Stimulated activated CD4-positive, alpha-beta T cell treated with anti-CD3 and anti-CD28 coated beads, TNF-alpha, amount 100 ng/mL, for 4 hours (primary cell): ENCODE results near the gene PEX11G.

Experiments
- DNase-seq, 3 experiments: peaks; one replicate each; pipeline ENCODE4 v3.0.0-alpha.2; 2020; ENCODE audit warnings: low read depth in 3 of 3

PEX11G gene

GRCh38 chr19:7521551-7522071, 32.8 kb upstream of the PEX11G start:
- DNase-seq = no peak

GRCh38 chr19:7520131-7521051, 31.6 kb upstream of the PEX11G start:
- no peak for DNase-seq

- DNase-seq = no peak
Observed at GRCh38 chr19:7519361-7520130, 30.7 kb upstream of the PEX11G start.

GRCh38 chr19:7516878-7517277, 28.0 kb upstream of the PEX11G start:
- DNase-seq = no peak

- DNase-seq = no peak
Observed at GRCh38 chr19:7516333-7516732, 27.5 kb upstream of the PEX11G start.

GRCh38 chr19:7515645-7516151, 26.9 kb upstream of the PEX11G start, which contains the start of gene ZNF358:
TSS of gene ZNF358 (plus strand) at chr19:7516103. CDS start at chr19:7519243, 3,140 bp downstream.
- no peak for DNase-seq

- no peak for DNase-seq
Observed at GRCh38 chr19:7515110-7515644, 26.3 kb upstream of the PEX11G start.

GRCh38 chr19:7513809-7514642, 25.2 kb upstream of the PEX11G start:
- no peak for DNase-seq

- DNase-seq = no peak
Observed at GRCh38 chr19:7512400-7512851, 23.6 kb upstream of the PEX11G start.

GRCh38 chr19:7509625-7510024, 20.8 kb upstream of the PEX11G start:
- DNase-seq = no peak

GRCh38 chr19:7507884-7508283, 19.0 kb upstream of the PEX11G start:
- no peak for DNase-seq

- DNase-seq = no peak
Observed at GRCh38 chr19:7506385-7507328, 17.8 kb upstream of the PEX11G start.

GRCh38 chr19:7505682-7506384, 17.0 kb upstream of the PEX11G start:
- DNase-seq = no peak

- DNase-seq = no peak
Observed at GRCh38 chr19:7505288-7505681, 16.4 kb upstream of the PEX11G start.

GRCh38 chr19:7504684-7505083, 15.8 kb upstream of the PEX11G start:
- no peak for DNase-seq

GRCh38 chr19:7502552-7502951, 13.7 kb upstream of the PEX11G start:
- DNase-seq = no peak

- no peak for DNase-seq
Observed at GRCh38 chr19:7500811-7501450, 12.1 kb upstream of the PEX11G start.

GRCh38 chr19:7497292-7497691, 8.5 kb upstream of the PEX11G start:
- no peak for DNase-seq
